B cell (primary cell): ENCODE measurements around the gene WWC1. TPM values are rescaled to one million over a fixed set of nuclear protein-coding genes. Genes with fewer than 3 reads are reported as not detected.

Source experiments
- ATAC-seq: fragments of 200-7000 bp; cut with Tn5 transposase; one replicate; pipeline ENCODE4 v1.10.0; 2021; ENCODE audit warnings: low read depth, mild to moderate bottlenecking, moderate number of reproducible peaks, moderate library complexity
- CTCF ChIA-PET: fragments of 350-600 bp; sonication (Branson Sonifier 250); formaldehyde crosslinking; loops from one replicate; lab custom pipeline; 2021; ENCODE audit warnings: antibody characterized with exemption, inconsistent platforms; lab: Charles Lee
- POLR2A ChIA-PET: fragments of 350-600 bp; sonication (Branson Sonifier 250); formaldehyde crosslinking; loops from one replicate; lab custom pipeline; 2021; ENCODE audit warnings: antibody characterized with exemption; lab: Charles Lee
- DNase-seq: peaks from one replicate; pipeline ENCODE4 v3.0.0; 2013
- H2AFZ ChIP-seq: 2 replicates; pipeline ENCODE4 v1.6.1; 2012; ENCODE audit warnings: mild to moderate bottlenecking, low read depth, low read length; ENCODE audit not compliant: insufficient read depth, poor library complexity, severe bottlenecking
- H3K27ac ChIP-seq, 2 donors: 1 replicate in 1 of 2; 2 replicates in 1 of 2; pipeline ENCODE4 v1.5.1; 2012 to 2013; ENCODE audit warnings: low read length in 2 of 2, mild to moderate bottlenecking in 2 of 2, moderate library complexity in 1 of 2
- H3K27me3 ChIP-seq, 4 experiments: fragments of 200-600 bp in 1 of 4; sonication (generic) in 1 of 4; replicated peaks in 1 of 4; 1 replicate in 2 of 4; 2 replicates in 2 of 4; pipeline versions ENCODE4 v1.6.1 to v1.7.0; 2013 to 2016; ENCODE audit warnings: low read length in 3 of 4, mild to moderate bottlenecking in 2 of 4, mixed read lengths in 1 of 4, moderate library complexity in 1 of 4; ENCODE audit not compliant: insufficient read depth in 4 of 4, control insufficient read depth in 3 of 4; ENCODE audit errors: control extremely low read depth in 1 of 4
- H3K36me3 ChIP-seq, 2 experiments: replicated peaks in 1 of 2; 1 replicate in 1 of 2; 2 replicates in 1 of 2; pipeline versions ENCODE4 v1.6.1 to v1.7.1; 2013; ENCODE audit warnings: low read length in 1 of 2; ENCODE audit not compliant: insufficient read depth in 2 of 2, control insufficient read depth in 1 of 2; ENCODE audit errors: control extremely low read depth in 1 of 2, extremely low read depth in 1 of 2
- H3K4me1 ChIP-seq, 2 donors: fragments of 200-600 bp in 1 of 2; sonication (generic) in 1 of 2; 1 replicate in 1 of 2; 2 replicates in 1 of 2; pipeline versions ENCODE4 v1.5.1 to v1.6.1; 2013 to 2017; ENCODE audit warnings: low read length in 2 of 2; ENCODE audit not compliant: control insufficient read depth in 2 of 2, insufficient read depth in 2 of 2
- H3K4me2 ChIP-seq: replicated peaks from 2 replicates; pipeline ENCODE3; 2012; ENCODE audit warnings: mild to moderate bottlenecking, low read depth, low read length; ENCODE audit not compliant: poor library complexity, severe bottlenecking
- H3K4me3 ChIP-seq, 5 experiments: fragments of 200-600 bp in 1 of 5; sonication (generic) in 1 of 5; 1 replicate in 3 of 5; 2 replicates in 2 of 5; pipeline versions ENCODE4 v1.5.1 to v1.7.0; 2011 to 2016; ENCODE audit warnings: low read length in 4 of 5, mild to moderate bottlenecking in 4 of 5, low read depth in 2 of 5, control low read depth in 1 of 5, moderate library complexity in 1 of 5; ENCODE audit not compliant: insufficient read depth in 1 of 5; ENCODE audit errors: control extremely low read depth in 1 of 5, extremely low read depth in 1 of 5
- H3K79me2 ChIP-seq: fragments of 200-600 bp; sonication (generic); one replicate; pipeline ENCODE4 v1.6.0; 2016; ENCODE audit warnings: low read length; ENCODE audit not compliant: control insufficient read depth, insufficient read depth
- H3K9ac ChIP-seq: fragments of 200-600 bp; sonication (generic); 2 replicates; pipeline ENCODE4 v1.6.1; 2017; ENCODE audit warnings: mild to moderate bottlenecking, low read length, moderate library complexity
- H3K9me3 ChIP-seq, 3 donors: one replicate each; pipeline versions ENCODE4 v1.6.1 to v1.7.1; 2013; ENCODE audit warnings: low read length in 2 of 3; ENCODE audit not compliant: control insufficient read depth in 2 of 3, insufficient read depth in 1 of 3; ENCODE audit errors: control extremely low read depth in 1 of 3
- H4K20me1 ChIP-seq: 2 replicates; pipeline ENCODE4 v1.6.0; 2012; ENCODE audit warnings: mild to moderate bottlenecking, low read length; ENCODE audit not compliant: insufficient read depth, control insufficient read depth, poor library complexity, severe bottlenecking
- H3K27ac Mint-ChIP-seq: one replicate; pipeline ENCODE4 v1.8.0; 2021; ENCODE audit warnings: mixed read lengths
- H3K27me3 Mint-ChIP-seq: one replicate; pipeline ENCODE4 v1.8.0; 2021; ENCODE audit warnings: mixed read lengths
- H3K4me1 Mint-ChIP-seq: one replicate; pipeline ENCODE4 v1.8.0; 2021; ENCODE audit warnings: mixed read lengths
- H3K4me3 Mint-ChIP-seq: one replicate; pipeline ENCODE4 v1.8.0; 2021; ENCODE audit warnings: mixed read lengths
- H3K9me3 Mint-ChIP-seq: one replicate; pipeline ENCODE4 v1.8.0; 2022; ENCODE audit warnings: mixed read lengths; ENCODE audit not compliant: insufficient read depth
- EZH2 ChIP-seq: IDR thresholded peaks from 2 replicates; pipeline ENCODE4 v1.6.1; 2012; ENCODE audit warnings: borderline replicate concordance, low read depth, mild to moderate bottlenecking, moderate library complexity, low read length; ENCODE audit not compliant: insufficient read depth, poor library complexity, severe bottlenecking
- WGBS: methylation state at CpG from one replicate; pipeline ENCODE4 v1.1.5; 2013; ENCODE audit warnings: missing lambda C conversion rate; ENCODE audit not compliant: insufficient coverage; 5-methylcytosine and 5-hydroxymethylcytosine counted together
- intact Hi-C: fragments of 100-400 bp; cut with micrococcal nuclease; formaldehyde crosslinking; loops from one replicate; pipeline ENCODE4 v1.10.0; 2022
- polyA plus RNA-seq: library from polyadenylated mRNA; depleted of rRNA; stranded (reverse); fragments of >200 nt; gene quantifications from 2 replicates; pipeline ENCODE4 v1.2.3, GENCODE V29; 2012
- total RNA-seq, 2 donors: library from RNA; stranded (reverse); fragments of 120-200 nt in 1 of 2; gene quantifications; 1 replicate in 1 of 2; 2 replicates in 1 of 2; pipeline versions ENCODE4 v1.2.3 to v1.2.4, GENCODE V29; 2013 to 2022
- TF ChIP-seq, protein P1 (sequence below): fragments of 200-600 bp; IDR thresholded peaks from one replicate; pipeline ENCODE4 v1.8.0; 2022; ENCODE audit warnings: antibody characterized with exemption, mild to moderate bottlenecking

WWC1 gene
- total and polyA plus RNA-seq, 2 donors (not counting 1 experiment from before 2014, with no cell fraction given), result 1.5 to 2.0 TPM

DNA sequence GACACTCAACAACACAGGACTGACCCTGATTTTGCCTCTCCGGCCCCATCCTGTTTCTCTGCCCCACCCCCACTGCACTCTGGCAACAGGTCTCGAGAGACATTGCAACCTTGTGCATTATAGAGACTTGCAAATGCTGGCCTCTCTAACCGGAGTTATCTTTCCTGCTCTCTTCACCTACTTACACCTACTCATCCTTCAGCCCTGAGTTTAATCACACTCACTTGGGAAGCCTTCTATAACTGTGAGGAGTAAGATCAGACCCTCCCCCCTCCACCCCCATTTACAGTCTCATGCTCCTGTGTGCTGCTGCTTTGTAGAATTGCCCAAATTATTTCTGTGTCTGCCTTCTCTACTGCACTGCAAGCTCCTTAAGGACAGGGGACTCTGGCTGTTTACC is 42.8 kb downstream of the WWC1 start:
- Mint-ChIP-seq H3K27me3 (peaks cover 6% of the 10 kb centered on the region), H3K9me3 (no peaks in the 10 kb centered on the region), H3K27ac (no peak overlapping the region), H3K4me1 (no peaks in the 10 kb centered on the region), H3K4me3 (no peak overlapping the region)
- 84% methylated on average over 3 of the region's 3 CpGs for WGBS
- Histone ChIP-seq H3K79me2 (no peaks in the 10 kb centered on the region), H3K4me3 (no peak overlapping the region), H3K36me3 (no peaks in the 10 kb centered on the region), H3K27me3 (peaks cover 0 to 2% (median 0%) of the 10 kb centered on the region in 4 experiments), H3K27ac (no peak overlapping the region), H3K9me3 (no peaks in the 10 kb centered on the region), H3K4me2 (no peak overlapping the region), H3K4me1 (no peaks in the 10 kb centered on the region), H3K9ac (no peak overlapping the region), H2AFZ (no peak overlapping the region), H4K20me1 (no peaks in the 10 kb centered on the region)
- ChIA-PET POLR2A (no interaction called here), CTCF (no interaction called here)
- DNase-seq (no peak), ATAC-seq (no peak)
- intact Hi-C loops, result no loop called here
- no peak for TF ChIP-seq EZH2
- TF ChIP-seq, protein P1, sequence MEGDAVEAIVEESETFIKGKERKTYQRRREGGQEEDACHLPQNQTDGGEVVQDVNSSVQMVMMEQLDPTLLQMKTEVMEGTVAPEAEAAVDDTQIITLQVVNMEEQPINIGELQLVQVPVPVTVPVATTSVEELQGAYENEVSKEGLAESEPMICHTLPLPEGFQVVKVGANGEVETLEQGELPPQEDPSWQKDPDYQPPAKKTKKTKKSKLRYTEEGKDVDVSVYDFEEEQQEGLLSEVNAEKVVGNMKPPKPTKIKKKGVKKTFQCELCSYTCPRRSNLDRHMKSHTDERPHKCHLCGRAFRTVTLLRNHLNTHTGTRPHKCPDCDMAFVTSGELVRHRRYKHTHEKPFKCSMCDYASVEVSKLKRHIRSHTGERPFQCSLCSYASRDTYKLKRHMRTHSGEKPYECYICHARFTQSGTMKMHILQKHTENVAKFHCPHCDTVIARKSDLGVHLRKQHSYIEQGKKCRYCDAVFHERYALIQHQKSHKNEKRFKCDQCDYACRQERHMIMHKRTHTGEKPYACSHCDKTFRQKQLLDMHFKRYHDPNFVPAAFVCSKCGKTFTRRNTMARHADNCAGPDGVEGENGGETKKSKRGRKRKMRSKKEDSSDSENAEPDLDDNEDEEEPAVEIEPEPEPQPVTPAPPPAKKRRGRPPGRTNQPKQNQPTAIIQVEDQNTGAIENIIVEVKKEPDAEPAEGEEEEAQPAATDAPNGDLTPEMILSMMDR, result no peak

DNA sequence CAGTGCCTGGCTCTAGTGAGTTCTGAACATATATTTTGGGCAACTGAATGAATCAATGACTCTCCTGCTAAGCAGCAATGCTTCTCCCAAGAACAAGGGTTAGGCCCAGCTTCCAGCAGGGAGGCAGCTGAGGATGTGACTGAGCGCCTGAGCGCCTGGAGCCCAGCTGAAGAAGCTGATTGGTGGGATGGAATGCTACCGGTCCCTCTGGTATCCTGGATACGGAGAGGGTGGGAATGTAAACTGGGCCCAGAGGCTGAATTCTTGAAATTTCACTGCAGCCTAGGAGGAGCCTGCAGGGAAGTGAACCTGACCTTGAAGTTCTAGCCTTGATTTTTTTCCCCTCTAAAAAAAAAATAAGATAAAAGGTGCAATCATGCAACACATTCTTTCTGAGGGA is 43.2 kb downstream of the WWC1 start:
- Mint-ChIP-seq H3K27ac (no peak overlapping the region), H3K27me3 (peaks cover 3% of the 10 kb centered on the region), H3K4me3 (no peak overlapping the region), H3K4me1 (no peaks in the 10 kb centered on the region), H3K9me3 (no peaks in the 10 kb centered on the region)
- intact Hi-C loops, result no loop called here
- no peaks in the 10 kb centered on the region for H4K20me1 ChIP-seq
- H3K27ac ChIP-seq, result no peak overlapping the region
- H3K27me3 ChIP-seq, result peaks cover 0 to 2% (median 0%) of the 10 kb centered on the region in 4 experiments
- WGBS, result 100% methylated on average over 3 of the region's 4 CpGs
- POLR2A ChIA-PET, result no interaction called here
- no peaks in the 10 kb centered on the region for H3K79me2 ChIP-seq
- no peak overlapping the region for H3K4me3 ChIP-seq
- no peak overlapping the region for H3K9ac ChIP-seq
- ATAC-seq (no peak), DNase-seq (no peak)
- H3K36me3 ChIP-seq, result no peaks in the 10 kb centered on the region
- CTCF ChIA-PET, result no interaction called here
- no peaks in the 10 kb centered on the region for H3K4me1 ChIP-seq
- H3K4me2 ChIP-seq, result no peak overlapping the region
- TF ChIP-seq EZH2, result no peak
- TF ChIP-seq, protein P1, result no peak
- no peaks in the 10 kb centered on the region for H3K9me3 ChIP-seq
- H2AFZ ChIP-seq, result no peak overlapping the region
